Measurements from ENCODE around the gene BMP2K.

BMP2K gene

GRCh38 chr4:78930016-78930629, 154.0 kb downstream of the BMP2K start:
- DNase-seq (ENCODE audit: low spot score): no peak

GRCh38 chr4:78936989-78937388, 160.8 kb downstream of the BMP2K start:
- no peak for DNase-seq (ENCODE audit: low spot score)

GRCh38 chr4:78937837-78938236, 161.7 kb downstream of the BMP2K start:
- DNase-seq (ENCODE audit: low spot score): no peak

DNA sequence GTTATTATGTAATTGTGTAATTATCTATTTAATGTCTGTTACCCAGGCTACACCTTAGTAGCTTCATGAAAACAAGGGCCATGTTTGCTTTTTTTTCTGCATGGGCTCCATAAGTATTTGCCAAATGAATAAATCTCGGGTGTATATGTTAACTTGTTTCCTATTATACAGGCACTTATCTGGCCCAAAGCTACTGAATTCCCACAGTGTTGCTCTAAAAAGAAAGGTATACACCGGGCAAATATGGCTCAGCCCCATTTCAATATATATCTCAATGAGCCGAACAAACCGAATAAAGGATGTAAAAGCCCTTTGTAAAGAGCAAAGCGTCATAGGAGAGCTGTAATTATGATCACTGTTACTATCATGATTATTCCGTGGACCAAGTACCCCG, 162.3 kb downstream of the BMP2K start:
- DNase-seq (ENCODE audit: low spot score): no peak

GRCh38 chr4:78938868-78939666, 162.9 kb downstream of the BMP2K start, which contains the start of gene PAQR3:
Gene PAQR3 (minus strand): TSS chr4:78939438. CDS start chr4:78939224, 214 bp downstream.
- DNase-seq (ENCODE audit: low spot score): peak; percentile 80

- no peak for DNase-seq (ENCODE audit: low spot score)
These were observed 163.5 kb downstream of the BMP2K start for GRCh38 chr4:78939667-78940008.

DNA sequence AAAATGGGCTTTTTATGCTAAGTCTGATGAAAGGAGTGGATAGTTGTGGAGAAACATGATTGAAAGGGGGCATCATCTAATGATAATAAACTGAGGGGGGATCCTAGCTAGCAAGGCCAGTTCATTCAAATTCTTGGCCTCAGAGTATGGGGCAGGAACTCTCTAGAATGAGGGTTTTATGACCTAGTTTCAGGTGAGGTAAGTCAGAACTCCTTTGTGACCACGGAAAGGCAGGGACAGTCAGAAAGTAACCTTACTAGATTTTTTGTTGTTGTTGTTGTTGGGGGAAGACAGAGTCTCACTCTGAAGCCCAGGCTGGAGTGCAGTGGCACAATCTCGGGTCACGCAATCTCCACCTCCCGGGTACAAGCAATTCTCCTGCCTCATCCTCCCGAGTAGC, 164.6 kb downstream of the BMP2K start:
- no peak for DNase-seq (ENCODE audit: low spot score)

DNA sequence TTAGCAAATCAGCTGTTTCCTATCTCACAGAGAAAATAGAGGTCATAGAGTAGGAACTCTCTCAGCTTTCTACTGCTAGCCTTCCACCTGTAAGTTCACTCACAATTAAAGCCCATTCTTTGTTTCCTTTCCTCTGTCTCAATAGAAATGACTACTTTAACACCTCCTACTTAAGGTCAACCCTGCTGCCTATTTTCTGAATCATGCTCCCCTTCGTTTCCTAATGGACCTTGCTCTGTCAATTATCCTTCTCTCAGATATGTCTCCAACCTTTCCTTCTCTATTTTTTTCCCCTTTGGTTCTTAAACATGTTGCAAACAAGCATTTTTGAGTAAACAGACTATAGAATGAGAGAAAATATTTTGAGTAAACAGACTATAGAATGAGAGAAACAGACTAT, 168.2 kb downstream of the BMP2K start:
- no peak for DNase-seq (ENCODE audit: low spot score)

DNA sequence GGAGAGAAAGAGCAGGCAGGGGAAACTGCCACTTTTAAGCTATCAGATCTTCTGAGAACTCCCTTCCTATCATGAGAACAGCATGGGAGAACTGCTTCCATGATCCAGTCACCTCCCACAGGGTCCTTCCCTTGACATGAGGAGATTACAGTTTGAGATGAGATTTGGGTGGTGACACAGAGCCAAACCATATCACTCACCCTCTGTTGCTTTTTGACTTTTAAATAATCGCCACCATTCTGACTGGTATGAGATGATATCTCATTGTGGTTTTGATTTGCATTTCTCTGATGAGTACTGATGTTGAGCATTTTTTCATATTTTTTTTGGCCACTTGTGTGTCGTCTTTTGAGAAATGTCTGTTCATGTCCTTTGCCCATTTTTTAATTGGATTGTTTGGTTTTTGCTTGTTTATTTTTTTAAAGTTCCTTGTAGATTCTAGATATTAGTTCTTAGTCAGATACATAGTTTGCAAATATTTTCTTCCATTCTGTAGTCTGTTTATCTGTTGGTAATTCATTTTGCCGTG, 169.6 kb downstream of the BMP2K start:
- no peak for DNase-seq (ENCODE audit: low spot score)

DNA sequence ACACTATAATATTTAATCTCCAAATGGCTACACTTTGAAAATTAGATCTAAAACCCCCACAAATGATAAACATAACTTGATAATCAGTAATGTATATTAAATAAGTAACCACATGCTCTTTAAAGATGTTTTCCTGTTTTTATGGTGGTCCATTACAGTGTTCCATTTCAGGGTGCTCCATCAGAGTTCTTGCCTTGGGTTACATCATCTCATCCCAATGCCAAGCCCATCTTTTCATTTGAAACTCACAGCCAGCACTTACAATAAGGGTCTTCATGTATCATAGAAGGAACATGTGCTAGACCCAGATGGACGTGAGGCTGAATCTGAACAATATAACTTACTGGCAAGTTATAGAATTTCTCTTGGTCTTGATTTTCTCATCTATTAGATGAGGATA, 173.6 kb downstream of the BMP2K start:
- DNase-seq (ENCODE audit: low spot score): no peak

GRCh38 chr4:78951862-78952472, 175.8 kb downstream of the BMP2K start:
- DNase-seq (ENCODE audit: low spot score): peak; percentile 58

- no peak for DNase-seq (ENCODE audit: low spot score)
These were observed 177.1 kb downstream of the BMP2K start for GRCh38 chr4:78953231-78953630.

GRCh38 chr4:78953769-78954666, 177.9 kb downstream of the BMP2K start:
- DNase-seq (ENCODE audit: low spot score): peak; percentile 58

DNA sequence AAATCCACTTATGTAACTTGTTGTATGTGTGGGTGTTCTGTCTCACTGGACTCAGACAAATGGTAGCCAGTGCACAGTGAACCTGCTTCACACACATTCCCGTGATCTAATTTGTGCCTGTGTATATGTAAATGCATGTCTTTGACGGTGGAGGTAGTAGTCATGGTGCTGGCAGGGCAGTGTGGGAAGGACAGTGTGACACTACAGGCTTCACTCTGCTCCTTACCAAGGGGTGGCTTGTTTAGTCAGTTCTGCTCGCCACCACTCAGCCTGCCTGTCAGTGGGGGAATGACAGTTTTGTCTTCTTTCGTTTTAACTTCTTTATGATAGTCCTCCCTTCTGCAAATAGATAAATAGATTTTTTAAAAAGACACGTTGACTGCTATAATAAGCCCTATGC, 180.8 kb downstream of the BMP2K start:
- DNase-seq (ENCODE audit: low spot score): peak; percentile 49

GRCh38 chr4:78960926-78961325, 184.8 kb downstream of the BMP2K start:
- no peak for DNase-seq (ENCODE audit: low spot score)

Small RNAs within 50 kb of the gene (small RNA-seq; reads per million reads assigned to genes)
- gene AC098818.1: 0 reads per million in 2 experiments
- 0 reads per million in 2 experiments for gene MIR5096
- 0 to 5.4 reads per million in 2 experiments for gene RN7SL127P
